BJ (cell line): ENCODE results near the gene POC1B. TPM values are rescaled to one million over a fixed set of nuclear protein-coding genes. Genes with fewer than 3 reads are reported as not detected.

ENCODE experiments used
- CTCF ChIA-PET: fragments of 350-600 bp; formaldehyde crosslinking; extraction: SDS; loops from one replicate; lab custom pipeline; 2021; ENCODE audit warnings: antibody characterized with exemption, inconsistent platforms; lab: Yijun Ruan, JAX
- POLR2A ChIA-PET: fragments of 300-600 bp; sonication (Branson Sonifier 250); formaldehyde crosslinking; extraction: SDS; loops from one replicate; lab custom pipeline; 2021; ENCODE audit warnings: antibody characterized with exemption; lab: Charles Lee
- DNase-seq: peaks from one replicate; pipeline ENCODE4 v3.0.0-alpha.2; 2011; ENCODE audit warnings: low read depth
- H3K27me3 ChIP-seq: 2 replicates; pipeline ENCODE4 v1.6.0; 2011; ENCODE audit warnings: low read length; ENCODE audit not compliant: control insufficient read depth, insufficient read depth
- H3K36me3 ChIP-seq: 2 replicates; pipeline ENCODE4 v1.5.1; 2011; ENCODE audit warnings: low read length; ENCODE audit not compliant: control insufficient read depth, insufficient read depth
- H3K4me3 ChIP-seq: 2 replicates; pipeline ENCODE4 v1.5.1; 2011; ENCODE audit warnings: low read depth, mild to moderate bottlenecking, control low read depth, low read length
- polyA plus RNA-seq: library from polyadenylated mRNA; depleted of rRNA; stranded (reverse); fragments of >200 nt; gene quantifications from 2 replicates; pipeline ENCODE4 v1.2.3, GENCODE V29; 2011
- TF ChIP-seq, protein P1 (sequence below): IDR thresholded peaks from 2 replicates; pipeline ENCODE4 v1.5.1; 2011; ENCODE audit warnings: low read depth, mild to moderate bottlenecking, control low read depth, inconsistent platforms, low read length, moderate library complexity; ENCODE audit not compliant: insufficient read depth

POC1B gene
- polyA plus RNA-seq, 1 experiment, result 6.7 TPM

DNA sequence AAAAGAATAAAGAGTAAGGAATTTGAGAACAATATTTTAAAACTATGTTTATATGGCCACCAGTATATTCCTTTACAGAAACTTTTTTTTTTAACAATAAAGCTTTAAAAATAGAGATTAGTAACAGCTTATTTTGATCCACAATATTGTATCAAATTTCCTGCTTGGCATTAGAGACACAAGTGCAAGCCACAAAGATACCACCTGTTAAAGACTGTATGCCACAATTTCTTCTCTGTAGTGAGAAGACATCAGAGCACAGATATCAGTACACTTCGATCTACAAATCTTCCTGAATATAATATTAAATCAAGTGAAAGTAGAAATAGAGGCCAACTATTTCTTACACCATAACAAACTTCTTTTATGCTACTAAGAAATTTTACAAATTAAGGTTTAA lies 69.3 kb downstream of the POC1B start:
- TF ChIP-seq, protein P1, sequence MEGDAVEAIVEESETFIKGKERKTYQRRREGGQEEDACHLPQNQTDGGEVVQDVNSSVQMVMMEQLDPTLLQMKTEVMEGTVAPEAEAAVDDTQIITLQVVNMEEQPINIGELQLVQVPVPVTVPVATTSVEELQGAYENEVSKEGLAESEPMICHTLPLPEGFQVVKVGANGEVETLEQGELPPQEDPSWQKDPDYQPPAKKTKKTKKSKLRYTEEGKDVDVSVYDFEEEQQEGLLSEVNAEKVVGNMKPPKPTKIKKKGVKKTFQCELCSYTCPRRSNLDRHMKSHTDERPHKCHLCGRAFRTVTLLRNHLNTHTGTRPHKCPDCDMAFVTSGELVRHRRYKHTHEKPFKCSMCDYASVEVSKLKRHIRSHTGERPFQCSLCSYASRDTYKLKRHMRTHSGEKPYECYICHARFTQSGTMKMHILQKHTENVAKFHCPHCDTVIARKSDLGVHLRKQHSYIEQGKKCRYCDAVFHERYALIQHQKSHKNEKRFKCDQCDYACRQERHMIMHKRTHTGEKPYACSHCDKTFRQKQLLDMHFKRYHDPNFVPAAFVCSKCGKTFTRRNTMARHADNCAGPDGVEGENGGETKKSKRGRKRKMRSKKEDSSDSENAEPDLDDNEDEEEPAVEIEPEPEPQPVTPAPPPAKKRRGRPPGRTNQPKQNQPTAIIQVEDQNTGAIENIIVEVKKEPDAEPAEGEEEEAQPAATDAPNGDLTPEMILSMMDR, result no peak
- Histone ChIP-seq H3K36me3 (no peaks in the 10 kb centered on the region), H3K4me3 (no peak overlapping the region), H3K27me3 (no peaks in the 10 kb centered on the region)
- CTCF ChIA-PET, result interaction anchor here (1.6 to 2.2 kb wide), 2 partner anchors 104 to 1352 kb away, joined by 3 to 5 read pairs; partner anchors contain the start of gene DUSP6
- DNase-seq, result no peak
- POLR2A ChIA-PET, result no interaction called here

DNA sequence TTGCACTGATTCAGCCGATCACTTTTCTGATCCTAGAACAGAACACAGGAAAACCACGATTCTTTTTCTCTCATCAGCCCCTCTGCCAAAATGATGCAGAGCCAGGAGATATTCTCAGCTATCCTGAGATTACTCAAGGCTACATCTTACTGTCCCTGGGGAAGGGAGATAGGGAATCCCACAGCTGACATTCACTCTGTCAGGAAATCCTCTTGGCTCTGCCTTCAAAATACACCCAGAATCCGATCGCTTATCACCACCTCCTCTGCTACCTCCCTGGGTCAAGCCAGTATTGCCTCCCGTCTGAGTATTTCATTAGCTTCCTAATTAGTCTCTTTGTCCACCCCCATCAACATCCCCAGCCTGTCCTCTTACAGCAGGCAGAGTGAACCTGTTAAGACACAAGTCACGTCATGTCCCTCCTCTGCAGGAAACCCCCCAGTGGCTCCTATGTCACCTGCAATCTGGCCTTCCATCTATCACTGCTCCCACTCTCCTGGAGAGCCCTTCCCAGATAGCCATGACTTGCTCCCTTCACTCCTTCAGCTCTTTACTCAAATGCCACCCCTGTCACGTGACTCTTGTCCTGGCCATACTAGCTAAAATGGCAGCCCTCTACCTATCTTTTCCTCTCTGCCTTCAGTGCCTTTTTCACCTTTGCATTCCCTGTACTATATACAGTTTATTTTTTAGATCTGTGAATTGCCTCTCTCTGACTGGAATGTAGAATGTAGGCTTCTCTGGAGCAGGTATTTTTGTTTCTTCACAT lies 71.6 kb downstream of the POC1B start:
- no peak overlapping the region for H3K4me3 ChIP-seq
- H3K27me3 ChIP-seq, result no peaks in the 10 kb centered on the region
- H3K36me3 ChIP-seq, result no peaks in the 10 kb centered on the region
- DNase-seq, result no peak
- TF ChIP-seq, protein P1, result no peak
- CTCF ChIA-PET, result interaction anchor here (0.7 to 2.2 kb wide), 2 partner anchors 102 to 437 kb away, joined by 3 to 5 read pairs; partner anchors contain the start of gene DUSP6
- POLR2A ChIA-PET, result no interaction called here

DNA sequence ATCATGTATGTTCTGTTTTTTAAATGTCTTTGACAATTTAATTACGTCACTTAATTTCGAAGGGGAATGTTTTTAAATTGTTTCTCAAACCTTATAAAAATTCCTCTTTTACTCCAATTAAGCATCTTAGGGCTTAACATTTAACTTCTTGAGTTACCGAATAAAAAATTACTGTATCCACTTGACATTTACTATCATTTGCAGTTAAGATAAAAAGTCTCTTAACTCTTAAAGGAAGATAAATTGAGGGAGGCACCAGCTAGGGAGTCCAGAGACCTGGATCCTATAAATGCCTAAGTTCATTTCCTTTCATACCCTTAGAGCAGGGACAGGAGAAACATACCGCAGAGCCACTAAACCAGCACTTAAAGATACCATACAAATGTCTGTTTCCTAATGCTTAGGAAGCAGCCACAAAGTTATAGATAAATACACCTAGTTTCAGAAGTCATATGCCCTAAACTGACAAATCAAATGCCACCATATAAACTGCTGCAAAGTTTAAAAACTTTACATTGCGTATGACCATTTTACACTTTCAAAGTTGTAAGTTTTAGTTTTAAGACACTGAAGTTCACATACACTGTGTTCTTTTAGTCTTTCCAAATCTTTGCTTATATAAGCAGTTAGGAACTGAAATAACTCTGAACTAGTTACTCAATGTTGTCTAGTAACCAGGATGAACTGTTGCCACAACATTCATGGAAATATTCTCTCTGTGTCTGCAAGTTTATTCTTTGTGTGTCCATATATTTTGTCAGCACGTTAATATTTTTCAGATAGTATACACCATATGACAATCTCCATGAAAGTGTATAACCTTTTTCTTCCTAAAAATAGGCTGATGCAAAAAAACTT lies 72.5 kb downstream of the POC1B start:
- H3K4me3 ChIP-seq, result no peak overlapping the region
- peak; percentile 72 for DNase-seq

DNA sequence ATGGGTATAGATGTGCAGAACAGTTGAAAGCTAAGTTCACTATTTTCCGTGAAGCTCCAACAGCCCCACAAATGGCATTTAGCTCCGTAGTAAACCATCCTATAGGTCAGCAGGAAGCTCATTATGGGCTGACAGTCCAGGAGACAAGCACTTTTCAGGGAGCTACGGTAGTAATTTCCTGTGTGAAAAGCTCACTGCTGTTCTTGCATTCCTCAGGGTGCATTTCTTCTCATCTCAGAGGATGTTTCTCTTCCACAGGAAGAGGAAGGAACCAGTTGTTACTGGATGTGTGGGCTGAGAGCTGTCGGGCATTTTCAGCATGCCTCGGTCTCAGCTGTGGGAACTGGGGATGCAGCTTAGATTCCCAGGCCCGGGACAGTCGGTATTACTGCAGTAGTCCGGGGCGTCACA lies 74.0 kb downstream of the POC1B start:
- TF ChIP-seq, protein P1, result no peak
- Histone ChIP-seq H3K36me3 (no peaks in the 10 kb centered on the region), H3K27me3 (no peaks in the 10 kb centered on the region), H3K4me3 (no peak overlapping the region)
- no peak for DNase-seq
- ChIA-PET CTCF (interaction anchor here (0.9 to 1.4 kb wide), 5 partner anchors 61 to 400 kb away, joined by 3 to 4 read pairs (median 4); partner anchors contain the start of gene GALNT4), POLR2A (interaction anchor here (1.2 to 1.5 kb wide), 2 partner anchors 68 to 100 kb away, joined by 7 to 8 read pairs; partner anchors contain the start of gene DUSP6)

More for the DNA sequence above, 72.5 kb downstream of the POC1B start:
- CTCF ChIA-PET, result no interaction called here
- Histone ChIP-seq H3K27me3 (no peaks in the 10 kb centered on the region), H3K36me3 (no peaks in the 10 kb centered on the region)
- TF ChIP-seq, protein P1, result no peak
- POLR2A ChIA-PET, result no interaction called here
